Small intestine (tissue), 16 donors: Measurements from ENCODE around the gene RTP4. TPM values are rescaled to one million over a fixed set of nuclear protein-coding genes. Genes with fewer than 3 reads are reported as not detected.
A peak's percentile ranks its signal among the peaks of the same experiment; 100 is the strongest.

Experiments used
- DNase-seq, 2 donors: peaks; one replicate each; pipeline versions ENCODE4 v3.0.0 to v3.0.0-alpha.2; 2013
- FAIRE-seq: peaks from 2 replicates; lab custom pipeline; 2012; peaks lifted over from hg19 to GRCh38; lab: Jason Lieb, UNC
- H3K27ac ChIP-seq, 3 donors: one replicate each; pipeline ENCODE4 v1.5.1; 2013; ENCODE audit warnings: low read length in 2 of 3, mild to moderate bottlenecking in 2 of 3, control low read depth in 1 of 3, inconsistent platforms in 1 of 3, low read depth in 1 of 3, moderate library complexity in 1 of 3
- H3K27me3 ChIP-seq, 3 donors: one replicate each; pipeline ENCODE4 v1.6.1; 2013; ENCODE audit warnings: low read length in 3 of 3, inconsistent platforms in 1 of 3; ENCODE audit not compliant: control insufficient read depth in 3 of 3, insufficient read depth in 3 of 3
- H3K36me3 ChIP-seq, 3 donors: one replicate each; pipeline ENCODE4 v1.6.1; 2013; ENCODE audit warnings: low read length in 3 of 3, inconsistent platforms in 1 of 3, low read depth in 1 of 3, mild to moderate bottlenecking in 1 of 3, moderate library complexity in 1 of 3; ENCODE audit not compliant: control insufficient read depth in 3 of 3, insufficient read depth in 2 of 3
- H3K4me1 ChIP-seq, 3 donors: one replicate each; pipeline ENCODE4 v1.6.1; 2013; ENCODE audit warnings: low read length in 2 of 3, inconsistent platforms in 1 of 3, low read depth in 1 of 3, mild to moderate bottlenecking in 1 of 3, moderate library complexity in 1 of 3; ENCODE audit not compliant: control insufficient read depth in 3 of 3, insufficient read depth in 2 of 3
- H3K4me3 ChIP-seq, 3 donors: one replicate each; pipeline ENCODE4 v1.5.1; 2013; ENCODE audit warnings: low read length in 3 of 3, control low read depth in 1 of 3, inconsistent platforms in 1 of 3, low read depth in 1 of 3, mild to moderate bottlenecking in 1 of 3, moderate library complexity in 1 of 3
- H3K9me3 ChIP-seq, 2 donors: one replicate each; pipeline ENCODE4 v1.6.1; 2013; ENCODE audit warnings: low read depth in 1 of 2, low read length in 1 of 2; ENCODE audit not compliant: control insufficient read depth in 2 of 2, insufficient read depth in 1 of 2
- WGBS, 3 donors: extraction: QIAGEN DNeasy Blood & Tissue Kit; methylation state at CpG; one replicate each; pipeline ENCODE4 v1.1.7; 2013; 5-methylcytosine and 5-hydroxymethylcytosine counted together
- long read RNA-seq, 10 donors: transcript quantifications; one replicate each; lab custom pipeline, GENCODE V29; 2026
- polyA plus RNA-seq, 4 donors: library from polyadenylated mRNA; stranded (reverse) in 3 of 4; unstranded in 1 of 4; fragments of 200-250 nt in 3 of 4; fragments of 120-200 nt in 1 of 4; gene quantifications; one replicate each; pipeline versions ENCODE4 v1.2.1 to v1.2.3, GENCODE V29; 2013
- donor health status: healthy with polysubstance abuse.
- donor health status: control.
- donor health status: control.
- donor health status: Bipolar disorder and iron deficiency.
- donor health status: healthy.

RTP4 gene, protein sequence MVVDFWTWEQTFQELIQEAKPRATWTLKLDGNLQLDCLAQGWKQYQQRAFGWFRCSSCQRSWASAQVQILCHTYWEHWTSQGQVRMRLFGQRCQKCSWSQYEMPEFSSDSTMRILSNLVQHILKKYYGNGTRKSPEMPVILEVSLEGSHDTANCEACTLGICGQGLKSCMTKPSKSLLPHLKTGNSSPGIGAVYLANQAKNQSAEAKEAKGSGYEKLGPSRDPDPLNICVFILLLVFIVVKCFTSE
- polyA plus RNA-seq = 10 to 100 TPM in 3 of 4 donors, 1 to 10 TPM in 1; 7.6 to 18.2 (median 13.0) TPM
- long read RNA-seq, donor 1 = 0 reads
- long read RNA-seq, donor 2, transcript RTP4-201 (2 exons, 1,554 nt) = major isoform, 6 of 6 reads
- long read RNA-seq, donor 2, partial matches to known transcripts = 0 of 6 reads
- long read RNA-seq, donor 2, other reads (novel, unspliced or antisense) = 0 of 6 reads
- long read RNA-seq, donor 3, transcript RTP4-201 (2 exons, 1,554 nt) = major isoform, 6 of 6 reads
- long read RNA-seq, donor 3, partial matches to known transcripts = 0 of 6 reads
- long read RNA-seq, donor 3, other reads (novel, unspliced or antisense) = 0 of 6 reads
- long read RNA-seq, donor 4 = 0 reads
- long read RNA-seq, donor 5, partial matches to known transcripts = 0 of 2 reads
- long read RNA-seq, donor 5, other reads (novel, unspliced or antisense) = 0 of 2 reads
- long read RNA-seq, donor 6, transcript RTP4-201 (2 exons, 1,554 nt) = major isoform, 14 of 14 reads
- long read RNA-seq, donor 6, partial matches to known transcripts = 0 of 14 reads
- long read RNA-seq, donor 6, other reads (novel, unspliced or antisense) = 0 of 14 reads
- long read RNA-seq, donor 7 = 0 reads
- long read RNA-seq, donor 8 = 0 reads
- long read RNA-seq, donor 9, partial matches to known transcripts = 0 of 1 reads
- long read RNA-seq, donor 9, other reads (novel, unspliced or antisense) = 0 of 1 reads
- long read RNA-seq, donor 10, transcript RTP4-201 (2 exons, 1,554 nt) = major isoform, 8 of 8 reads
- long read RNA-seq, donor 10, partial matches to known transcripts = 0 of 8 reads
- long read RNA-seq, donor 10, other reads (novel, unspliced or antisense) = 0 of 8 reads

DNA sequence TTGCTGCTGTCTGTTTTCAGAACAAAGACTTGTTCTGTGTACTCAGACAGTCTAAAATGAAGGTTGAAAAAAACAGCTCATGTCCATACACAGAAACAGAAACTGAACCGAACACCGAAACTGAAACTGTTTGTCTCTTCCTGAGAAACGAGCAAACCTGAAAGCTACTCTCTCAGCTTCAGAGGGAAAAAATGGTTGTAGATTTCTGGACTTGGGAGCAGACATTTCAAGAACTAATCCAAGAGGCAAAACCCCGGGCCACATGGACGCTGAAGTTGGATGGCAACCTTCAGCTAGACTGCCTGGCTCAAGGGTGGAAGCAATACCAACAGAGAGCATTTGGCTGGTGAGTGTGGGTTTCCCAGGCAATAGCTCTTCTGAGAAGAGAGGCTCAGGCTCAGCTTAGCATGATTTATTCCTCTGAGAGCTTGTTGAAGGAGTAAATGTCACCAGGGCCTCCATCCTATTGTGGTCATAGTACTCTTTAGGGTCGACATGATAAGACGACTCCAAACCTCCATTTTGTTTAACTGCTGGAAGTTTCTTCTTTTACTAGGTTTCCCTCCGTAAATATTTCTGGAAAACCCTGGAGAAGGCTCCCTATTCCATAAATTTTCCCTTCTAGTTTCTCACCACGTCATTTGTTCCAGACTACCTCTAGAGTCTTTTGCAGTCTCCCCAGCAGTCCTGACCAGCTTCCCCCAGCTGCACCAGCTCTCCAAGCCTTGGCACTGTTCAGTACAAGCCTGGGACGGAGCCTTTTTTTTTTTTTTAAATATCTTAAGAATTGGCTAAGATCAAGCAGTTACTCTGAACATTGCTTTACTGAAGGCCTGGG is at the start of gene RTP4:
Gene RTP4 (plus strand): TSS at position 135 of the 838 bp plus-strand sequence. CDS start 57 bp downstream, at position 192.
- Histone ChIP-seq H3K4me1 (peaks cover 4 to 7% (median 5%) of the 10 kb centered on the region in 3 donors), H3K27ac (peak within 1 kb of the TSS; percentile 97 to 98 (median 97)), H3K36me3 (peaks cover 0 to 8% (median 6%) of the 10 kb centered on the region in 3 donors), H3K27me3 (no peaks in the 10 kb centered on the region), H3K9me3 (peaks cover 0 to 2% of the 10 kb centered on the region in 2 donors), H3K4me3 (peak within 1 kb of the TSS; percentile 40 to 83 (median 54))
- no peak for FAIRE-seq
- 3 to 4% (median 4%) methylated on average over 10 of the region's 10 CpGs for WGBS, 3 donors
- peak; percentile 91 for DNase-seq

GRCh38 chr3:187318819-187319616 is 49.2 kb upstream of the RTP4 start:
- no peak for FAIRE-seq
- Histone ChIP-seq H3K4me1 (peaks cover 0 to 27% (median 0%) of the 10 kb centered on the region in 3 donors), H3K27ac (no peak overlapping the region), H3K36me3 (no peaks in the 10 kb centered on the region), H3K4me3 (no peak overlapping the region), H3K27me3 (peaks cover 0 to 2% (median 0%) of the 10 kb centered on the region in 3 donors), H3K9me3 (no peaks in the 10 kb centered on the region)
- 14 to 20% (median 14%) methylated on average over 13 of the region's 13 CpGs for WGBS, 3 donors
- DNase-seq = peak; percentile 40 to 63

DNA sequence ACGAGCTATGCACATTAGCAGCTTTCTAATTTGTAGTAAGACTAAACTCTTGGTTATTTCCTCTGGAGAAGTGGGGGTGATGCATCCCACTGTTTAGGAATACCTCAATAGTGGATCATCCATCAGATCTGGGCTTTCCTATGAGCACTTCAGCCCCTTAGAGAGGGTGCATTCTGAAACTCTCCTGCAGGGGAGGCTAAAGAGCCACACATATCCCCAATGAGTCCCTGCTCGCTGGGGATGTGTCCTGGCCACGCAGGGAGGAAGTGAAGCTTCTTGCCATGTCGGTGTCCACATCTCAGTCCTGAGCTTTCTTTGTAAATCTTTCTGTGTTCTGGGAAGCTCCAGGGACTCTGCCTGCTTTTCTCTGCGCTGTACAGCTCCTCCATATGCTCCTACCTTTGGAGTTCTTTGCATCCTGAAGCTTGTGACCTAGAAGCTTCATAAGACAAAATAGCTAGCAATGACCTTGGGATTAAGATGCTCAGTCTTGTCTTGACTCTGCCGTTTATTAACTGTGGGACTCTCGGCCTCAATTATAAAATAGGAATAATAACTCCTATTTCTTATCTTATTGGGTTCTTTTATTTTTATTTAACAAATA is 48.4 kb upstream of the RTP4 start:
- Histone ChIP-seq H3K9me3 (no peaks in the 10 kb centered on the region), H3K27me3 (no peaks in the 10 kb centered on the region), H3K4me3 (no peak overlapping the region), H3K27ac (no peak overlapping the region), H3K36me3 (no peaks in the 10 kb centered on the region), H3K4me1 (peaks cover 0 to 32% (median 0%) of the 10 kb centered on the region in 3 donors)
- FAIRE-seq = no peak
- DNase-seq = peak; percentile 78 to 89
- 12 to 25% (median 21%) methylated on average over 7 of the region's 7 CpGs for WGBS, 3 donors

DNA sequence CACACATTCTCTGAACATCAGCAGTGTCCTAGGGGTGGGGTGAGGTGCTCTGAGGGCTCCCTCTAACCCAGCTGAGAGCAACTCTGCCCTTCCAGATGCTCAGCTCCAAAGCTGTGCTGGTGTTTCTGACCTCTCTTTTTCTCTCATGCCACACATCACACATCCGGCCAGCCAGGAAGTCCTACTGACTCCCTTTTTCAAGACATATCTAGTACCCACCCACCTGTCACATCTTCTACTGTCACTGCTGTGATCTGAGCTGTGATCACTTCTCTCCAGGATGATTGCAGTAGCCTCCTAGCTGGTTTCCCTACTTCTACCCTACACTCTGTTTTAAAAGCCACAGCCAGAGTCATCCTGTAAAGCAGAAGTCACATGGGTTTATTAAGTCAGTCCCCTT is 46.4 kb upstream of the RTP4 start:
- Histone ChIP-seq H3K9me3 (no peaks in the 10 kb centered on the region), H3K27ac (no peak overlapping the region), H3K36me3 (no peaks in the 10 kb centered on the region), H3K27me3 (no peaks in the 10 kb centered on the region), H3K4me3 (no peak overlapping the region), H3K4me1 (peaks cover 0 to 32% (median 0%) of the 10 kb centered on the region in 3 donors)
- WGBS, 3 donors = 53 to 80% (median 71%) methylated on average over 1 of the region's 1 CpG
- DNase-seq (no peak), FAIRE-seq (no peak)

DNA sequence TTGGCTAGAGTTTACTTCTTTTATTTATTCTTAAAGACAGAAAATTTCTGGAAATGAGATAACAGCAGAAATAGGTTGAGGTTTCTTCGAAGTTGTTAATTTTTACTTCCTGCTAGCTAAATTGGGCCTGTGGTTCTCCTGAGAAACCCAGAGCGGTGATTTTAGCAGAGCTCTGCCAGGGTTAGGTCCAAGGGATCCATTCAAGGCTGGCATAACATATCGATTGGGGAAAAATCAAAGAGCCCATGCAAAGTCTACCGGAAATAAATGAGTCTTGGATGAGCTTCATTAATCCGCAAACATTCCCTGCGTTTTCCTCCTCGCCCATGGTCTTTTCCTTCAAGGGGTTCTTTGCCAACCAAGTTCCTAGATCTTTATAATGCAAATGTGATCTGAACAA is 45.9 kb upstream of the RTP4 start:
- Histone ChIP-seq H3K27me3 (no peaks in the 10 kb centered on the region), H3K36me3 (no peaks in the 10 kb centered on the region), H3K4me1 (peaks cover 0 to 32% (median 0%) of the 10 kb centered on the region in 3 donors), H3K27ac (no peak overlapping the region), H3K9me3 (no peaks in the 10 kb centered on the region), H3K4me3 (no peak overlapping the region)
- no peak for FAIRE-seq
- DNase-seq = no peak
- 79 to 87% (median 83%) methylated on average over 7 of the region's 7 CpGs for WGBS, 3 donors

DNA sequence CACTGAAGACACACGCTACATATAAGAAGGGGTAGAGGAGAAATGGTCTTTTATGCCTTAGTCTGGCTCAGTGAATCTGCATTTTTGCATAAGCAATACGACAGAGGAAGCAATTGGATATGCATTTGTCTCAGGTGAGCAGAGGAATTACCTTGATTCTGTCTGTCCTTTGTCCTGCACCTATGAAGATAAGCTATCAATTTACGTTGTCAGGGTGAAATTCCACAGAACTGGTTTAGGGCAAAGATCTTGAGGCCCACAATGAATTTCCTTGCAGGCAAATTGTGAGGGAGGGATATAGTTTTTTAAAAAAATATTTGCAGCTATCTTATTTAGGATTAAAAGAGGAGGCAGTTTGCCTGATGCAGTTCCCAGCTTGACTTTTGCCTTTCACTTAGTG is 45.1 kb upstream of the RTP4 start:
- Histone ChIP-seq H3K27me3 (no peaks in the 10 kb centered on the region), H3K4me1 (peaks cover 0 to 32% (median 0%) of the 10 kb centered on the region in 3 donors), H3K27ac (peak overlapping the region in 1 of 3 donors; percentile 72), H3K36me3 (no peaks in the 10 kb centered on the region), H3K4me3 (no peak overlapping the region), H3K9me3 (no peaks in the 10 kb centered on the region)
- WGBS, 3 donors = 20 to 59% (median 31%) methylated on average over 3 of the region's 3 CpGs
- DNase-seq (peak; percentile 66 to 69), FAIRE-seq (no peak)

DNA sequence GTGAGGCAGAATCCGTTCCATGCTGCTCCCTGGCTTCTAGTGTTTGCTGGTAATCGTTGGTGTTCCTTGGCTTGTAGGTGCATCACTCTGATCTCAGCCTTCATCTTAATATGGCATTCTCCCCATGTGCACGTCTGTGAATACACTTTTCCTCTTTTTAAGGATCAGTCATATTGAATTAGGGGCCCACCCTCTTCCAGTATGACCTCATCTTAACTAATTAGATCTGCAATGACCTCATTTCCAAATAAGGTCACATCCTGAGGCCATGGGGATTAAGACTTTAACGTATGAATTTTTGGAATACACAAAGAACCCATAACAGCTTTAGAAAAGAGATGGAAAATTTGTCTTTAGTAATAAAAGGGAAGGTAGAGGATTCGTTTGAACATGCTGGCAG is 42.6 kb upstream of the RTP4 start:
- no peak for FAIRE-seq
- H3K4me3 ChIP-seq = no peak overlapping the region
- 78 to 85% (median 82%) methylated on average over 5 of the region's 5 CpGs for WGBS, 3 donors

More for the DNA sequence above, 42.6 kb upstream of the RTP4 start:
- Histone ChIP-seq H3K27me3 (no peaks in the 10 kb centered on the region), H3K27ac (no peak overlapping the region), H3K36me3 (no peaks in the 10 kb centered on the region), H3K4me1 (peaks cover 0 to 27% (median 0%) of the 10 kb centered on the region in 3 donors), H3K9me3 (no peaks in the 10 kb centered on the region)
- DNase-seq = no peak
